CD4-positive, alpha-beta T cell treated with Interleukin-2 at 100 ng/mL for 4 hours (primary cell): ENCODE data around the gene IYD.
"Not testable (repeated sequence)": the region's sequence is repeated elsewhere in the genome, so short reads cannot be mapped to it uniquely, and the experiment has no call there.

Experiments
- DNase-seq: peaks from one replicate; pipeline ENCODE4 v3.0.0-alpha.2; 2020; ENCODE audit warnings: low spot score

The IYD gene

GRCh38 chr6:150352321-150353296 lies 16.2 kb upstream of the IYD start:
- DNase-seq, result no peak

GRCh38 chr6:150353445-150353844 lies 15.4 kb upstream of the IYD start:
- no peak for DNase-seq

- no peak for DNase-seq
Observed at GRCh38 chr6:150354754-150355571, 13.8 kb upstream of the IYD start.

- DNase-seq, result no peak
Observed at GRCh38 chr6:150355932-150356331, 12.9 kb upstream of the IYD start.

GRCh38 chr6:150361876-150362275 lies 6.9 kb upstream of the IYD start:
- DNase-seq, result no peak

GRCh38 chr6:150363733-150364132 lies 5.1 kb upstream of the IYD start:
- DNase-seq, result no peak

GRCh38 chr6:150366118-150366778 lies 2.6 kb upstream of the IYD start:
- DNase-seq, result no peak

- DNase-seq, result no peak
Observed at GRCh38 chr6:150369408-150369807, 596 bp downstream of the IYD start.

GRCh38 chr6:150370112-150370511 lies 1.3 kb downstream of the IYD start:
- no peak for DNase-seq

GRCh38 chr6:150371356-150371755 lies 2.5 kb downstream of the IYD start:
- DNase-seq, result no peak

GRCh38 chr6:150372051-150372450 lies 3.2 kb downstream of the IYD start:
- no peak for DNase-seq

GRCh38 chr6:150373260-150373701 lies 4.5 kb downstream of the IYD start:
- no peak for DNase-seq

- DNase-seq, result not testable (repeated sequence)
Observed at GRCh38 chr6:150374346-150374745, 5.5 kb downstream of the IYD start.

- no peak for DNase-seq
Observed at GRCh38 chr6:150377211-150377781, 8.5 kb downstream of the IYD start.

- DNase-seq, result no peak
Observed at GRCh38 chr6:150380256-150380655, 11.4 kb downstream of the IYD start.

- no peak for DNase-seq
Observed at GRCh38 chr6:150382171-150382570, 13.4 kb downstream of the IYD start.

GRCh38 chr6:150391414-150391813 lies 22.6 kb downstream of the IYD start:
- no peak for DNase-seq

GRCh38 chr6:150391890-150392289 lies 23.1 kb downstream of the IYD start:
- no peak for DNase-seq

GRCh38 chr6:150392452-150393220 lies 23.8 kb downstream of the IYD start:
- DNase-seq, result no peak

- DNase-seq, result no peak
Observed at GRCh38 chr6:150394053-150394898, 25.5 kb downstream of the IYD start.
